Ectodermal cell (in vitro differentiated cells): ENCODE measurements around the gene NELFB.

Experiments
- H3K27ac ChIP-seq: 2 replicates; pipeline ENCODE4 v1.7.0; 2013; ENCODE audit warnings: mild to moderate bottlenecking, low read depth, low read length; ENCODE audit not compliant: insufficient read depth, poor library complexity, severe bottlenecking
- H3K27me3 ChIP-seq: 2 replicates; pipeline ENCODE4 v1.7.0; 2013; ENCODE audit warnings: mild to moderate bottlenecking, low read length; ENCODE audit not compliant: insufficient read depth, control insufficient read depth, poor library complexity, severe bottlenecking
- H3K36me3 ChIP-seq: one replicate; pipeline ENCODE4 v1.7.0; 2013; ENCODE audit warnings: low read length; ENCODE audit not compliant: control insufficient read depth, insufficient read depth
- H3K4me1 ChIP-seq: one replicate; pipeline ENCODE4 v1.7.0; 2013; ENCODE audit warnings: low read length; ENCODE audit not compliant: control insufficient read depth, insufficient read depth
- H3K4me3 ChIP-seq: 2 replicates; pipeline ENCODE4 v1.7.0; 2013; ENCODE audit warnings: low read depth, low read length, control low read depth; ENCODE audit not compliant: insufficient read depth
- H3K9me3 ChIP-seq: 2 replicates; pipeline ENCODE4 v1.7.0; 2013; ENCODE audit warnings: mild to moderate bottlenecking, low read length, moderate library complexity; ENCODE audit not compliant: control insufficient read depth
- WGBS, 2 experiments: methylation state at CpG; one replicate each; pipeline ENCODE4 v1.1.7; 2013; ENCODE audit warnings: missing lambda C conversion rate in 2 of 2; 5-methylcytosine and 5-hydroxymethylcytosine counted together

The NELFB gene

GRCh38 chr9:137223078-137223970 lies 31.8 kb upstream of the NELFB start:
- 3% methylated on average over 63 of the region's 63 CpGs for WGBS, 2 experiments
- H3K27me3 ChIP-seq = peaks cover 22% of the 10 kb centered on the region
- H3K36me3 ChIP-seq = no peaks in the 10 kb centered on the region
- H3K9me3 ChIP-seq = no peaks in the 10 kb centered on the region
- H3K4me3 ChIP-seq = peak overlapping the region; percentile 86
- H3K27ac ChIP-seq = no peak overlapping the region
- H3K4me1 ChIP-seq = no peaks in the 10 kb centered on the region

- Histone ChIP-seq H3K4me3 (peak within 1 kb of the TSS; percentile 86), H3K4me1 (no peaks in the 10 kb centered on the region), H3K27me3 (peaks cover 22% of the 10 kb centered on the region), H3K27ac (no peak within 1 kb of the TSS), H3K9me3 (no peaks in the 10 kb centered on the region), H3K36me3 (no peaks in the 10 kb centered on the region)
- WGBS, 2 experiments = 77 to 79% methylated on average over 23 of the region's 23 CpGs
Observed at GRCh38 chr9:137224830-137225694, 30.1 kb upstream of the NELFB start, which contains the start of gene CYSRT1. Gene CYSRT1 (plus strand): TSS chr9:137225174. CDS start chr9:137225622, 448 bp downstream.

GRCh38 chr9:137225699-137226331 lies 29.3 kb upstream of the NELFB start:
- no peak overlapping the region for H3K27ac ChIP-seq

GRCh38 chr9:137226338-137227053 lies 28.6 kb upstream of the NELFB start:
- peaks cover 16% of the 10 kb centered on the region for H3K27me3 ChIP-seq
- WGBS, 2 experiments = 90 to 92% methylated on average over 18 of the region's 18 CpGs
- no peaks in the 10 kb centered on the region for H3K36me3 ChIP-seq
- no peaks in the 10 kb centered on the region for H3K9me3 ChIP-seq
- H3K4me3 ChIP-seq = no peak overlapping the region
- H3K4me1 ChIP-seq = no peaks in the 10 kb centered on the region
- H3K27ac ChIP-seq = no peak overlapping the region

More at GRCh38 chr9:137225699-137226331, 29.3 kb upstream of the NELFB start:
- Histone ChIP-seq H3K36me3 (no peaks in the 10 kb centered on the region), H3K4me3 (no peak overlapping the region), H3K9me3 (no peaks in the 10 kb centered on the region), H3K27me3 (peaks cover 19% of the 10 kb centered on the region), H3K4me1 (no peaks in the 10 kb centered on the region)
- 89% methylated on average over 21 of the region's 21 CpGs for WGBS, 2 experiments

DNA sequence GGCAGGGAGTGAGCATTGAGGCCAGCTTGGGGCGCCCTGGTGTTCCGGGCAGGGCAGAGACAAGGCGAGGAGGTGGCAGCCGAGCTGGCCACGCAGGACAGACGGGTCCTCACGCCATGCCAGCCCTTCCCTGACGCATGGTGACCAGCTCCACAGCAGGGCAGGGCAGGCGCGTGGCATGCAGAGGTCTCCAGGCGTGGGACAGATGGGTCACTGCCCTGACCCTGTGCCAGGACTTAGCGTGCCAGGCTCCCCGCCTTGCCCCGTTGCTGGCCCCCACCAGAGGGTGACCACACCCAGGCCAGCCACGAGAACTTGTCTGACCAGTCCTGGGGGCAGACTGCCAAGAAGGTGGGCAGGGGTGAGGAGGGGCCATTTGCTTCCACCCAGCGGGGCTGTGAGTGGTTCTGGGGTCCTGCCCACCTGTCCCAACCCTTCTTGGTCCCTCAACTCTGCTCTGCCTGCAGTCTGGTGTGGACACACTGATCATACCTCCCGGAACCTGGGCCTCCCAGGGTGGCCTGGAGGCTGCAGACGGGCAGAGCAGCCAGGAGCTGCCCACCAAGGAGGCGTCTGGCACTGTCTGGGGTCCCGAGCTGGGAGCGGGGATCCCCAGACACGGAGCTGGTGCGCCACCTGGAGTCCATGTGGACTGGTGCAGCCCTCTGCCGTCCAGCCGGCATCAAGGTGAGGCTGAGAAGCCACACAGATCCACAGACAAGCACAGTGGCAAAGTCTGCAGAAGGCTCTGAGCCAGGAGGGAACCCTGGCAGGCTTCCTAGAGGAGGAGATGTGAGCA lies 27.9 kb upstream of the NELFB start, which contains the start of gene RNF224:
RNF224 (plus strand) TSS at position 449 of the 799 bp plus-strand sequence. CDS start 834 bp downstream, outside the sequence.
- Histone ChIP-seq H3K27me3 (peaks cover 10% of the 10 kb centered on the region), H3K4me1 (no peaks in the 10 kb centered on the region), H3K36me3 (no peaks in the 10 kb centered on the region), H3K27ac (no peak within 1 kb of the TSS), H3K4me3 (no peak within 1 kb of the TSS), H3K9me3 (no peaks in the 10 kb centered on the region)
- WGBS, 2 experiments = 57 to 58% methylated on average over 25 of the region's 25 CpGs

DNA sequence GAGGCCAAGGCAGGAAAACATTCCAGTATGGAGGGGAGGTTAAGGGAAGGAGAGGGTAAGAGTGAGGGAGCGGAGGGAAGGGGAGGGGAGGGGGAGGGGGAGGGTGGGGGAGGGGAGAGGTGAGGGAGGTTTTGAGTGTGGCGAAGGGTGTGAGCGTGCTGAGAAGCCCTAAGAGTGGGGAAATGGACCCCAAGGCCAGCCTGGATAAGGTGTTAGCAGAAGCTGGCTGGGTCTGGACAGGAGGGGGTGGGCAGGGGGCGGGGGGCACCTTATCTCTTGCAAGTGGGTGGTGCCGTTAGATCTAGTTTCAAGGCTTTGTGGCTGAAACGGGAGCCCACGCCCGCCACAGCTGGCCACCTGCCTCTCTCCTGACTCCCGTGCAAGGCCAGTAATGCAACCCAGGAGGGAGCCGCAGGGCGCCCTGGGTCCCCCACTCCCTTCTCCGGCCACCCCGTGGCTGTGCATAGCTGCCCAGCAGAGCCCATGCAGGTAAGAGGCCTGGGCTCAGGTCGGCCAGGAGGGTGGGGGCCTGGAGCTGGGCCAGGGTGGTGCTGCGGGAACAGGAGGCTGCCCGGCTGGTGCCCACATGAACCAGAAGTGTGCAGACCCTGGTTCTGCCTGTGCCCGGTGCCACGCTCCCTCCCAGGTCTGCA lies 27.1 kb upstream of the NELFB start:
- peaks cover 3% of the 10 kb centered on the region for H3K27me3 ChIP-seq
- no peak overlapping the region for H3K4me3 ChIP-seq
- no peak overlapping the region for H3K27ac ChIP-seq
- no peaks in the 10 kb centered on the region for H3K9me3 ChIP-seq
- no peaks in the 10 kb centered on the region for H3K36me3 ChIP-seq
- WGBS, 2 experiments = 70% methylated on average over 17 of the region's 18 CpGs
- no peaks in the 10 kb centered on the region for H3K4me1 ChIP-seq

DNA sequence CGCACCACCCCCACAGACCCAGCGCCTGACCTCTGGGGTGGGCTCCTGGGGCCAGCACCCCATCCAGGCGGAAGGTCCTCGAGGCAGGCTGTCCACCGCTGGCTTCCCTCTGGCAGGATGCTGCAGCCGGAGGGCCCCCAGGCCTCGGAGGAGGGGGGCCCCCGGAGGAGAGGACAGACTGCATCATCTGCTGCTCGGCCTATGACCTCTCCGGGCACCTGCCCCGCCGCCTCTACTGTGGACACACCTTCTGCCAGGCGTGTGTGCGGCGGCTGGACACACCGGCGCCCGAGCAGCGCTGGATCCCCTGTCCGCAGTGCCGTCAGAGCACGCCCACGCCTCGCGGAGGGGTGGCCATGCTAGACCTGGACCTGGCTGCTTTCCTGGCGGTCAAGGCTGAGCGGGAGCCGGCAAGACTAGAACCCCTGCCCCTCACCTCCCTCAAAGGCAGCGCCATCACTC lies 26.6 kb upstream of the NELFB start:
- Histone ChIP-seq H3K4me3 (no peak overlapping the region), H3K9me3 (no peaks in the 10 kb centered on the region), H3K4me1 (no peaks in the 10 kb centered on the region), H3K36me3 (no peaks in the 10 kb centered on the region), H3K27ac (no peak overlapping the region), H3K27me3 (no peaks in the 10 kb centered on the region)
- WGBS, 2 experiments = 91 to 94% methylated on average over 29 of the region's 29 CpGs

DNA sequence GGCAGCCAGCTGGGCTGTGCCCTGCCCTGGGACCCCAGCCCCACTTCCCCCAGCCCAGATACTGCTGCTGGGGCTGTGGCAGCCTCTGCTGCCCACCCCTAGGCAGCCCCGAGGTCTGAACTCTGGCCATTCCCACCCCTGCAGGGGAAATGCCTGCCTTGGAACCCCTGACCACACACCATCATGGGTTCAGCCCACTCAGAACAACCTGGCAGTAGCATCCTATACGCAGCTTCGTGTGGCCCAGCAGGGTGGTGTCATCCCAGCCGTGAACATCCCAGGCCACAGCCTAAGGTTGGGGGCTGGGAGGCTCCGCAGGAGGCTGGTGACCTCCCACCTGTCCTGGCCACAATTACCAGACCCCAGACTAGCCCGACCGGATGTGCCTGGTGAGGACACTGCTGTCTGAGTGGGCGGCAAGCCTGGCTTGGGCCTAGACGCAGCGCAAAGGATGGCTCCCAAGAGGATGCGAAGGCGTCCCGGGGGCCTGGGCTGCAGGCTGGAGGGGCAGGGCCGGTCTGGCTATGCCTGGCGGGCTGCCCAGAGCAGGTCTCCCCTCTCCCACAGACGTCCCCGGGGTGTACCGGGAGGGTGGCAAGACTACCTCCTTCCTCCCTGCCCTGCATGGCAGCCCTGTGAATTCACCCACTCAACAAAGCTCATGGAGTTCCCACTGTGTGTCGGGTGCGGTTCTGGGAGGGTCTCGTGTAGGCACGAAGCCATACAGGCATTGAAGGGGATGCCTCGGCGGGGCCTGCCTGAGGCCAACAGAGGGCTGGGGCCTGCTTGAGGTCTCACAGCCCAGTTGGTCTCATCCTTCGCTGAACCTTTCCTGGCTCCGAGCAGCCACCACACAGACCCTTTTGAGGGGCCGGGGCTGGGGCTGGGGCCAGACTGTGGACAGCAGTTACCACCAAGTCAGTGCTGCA lies 25.9 kb upstream of the NELFB start:
- Histone ChIP-seq H3K4me3 (no peak overlapping the region), H3K27ac (no peak overlapping the region)
- 90% methylated on average over 27 of the region's 27 CpGs for WGBS, 2 experiments

More for the DNA sequence above, 25.9 kb upstream of the NELFB start:
- no peaks in the 10 kb centered on the region for H3K9me3 ChIP-seq
- H3K36me3 ChIP-seq = no peaks in the 10 kb centered on the region
- H3K27me3 ChIP-seq = no peaks in the 10 kb centered on the region
- no peaks in the 10 kb centered on the region for H3K4me1 ChIP-seq
